H9 (cell line): ENCODE results near the gene RPLP1. TPM values are rescaled to one million over a fixed set of nuclear protein-coding genes. Genes with fewer than 3 reads are reported as not detected.

Experiments
- DNase-seq: peaks from one replicate; pipeline ENCODE4 v3.0.0-alpha.2; 2017
- H2AFZ ChIP-seq: one replicate; pipeline ENCODE4 v1.6.1; 2013; ENCODE audit warnings: mild to moderate bottlenecking, low read length, control low read depth, moderate library complexity
- H2AK5ac ChIP-seq: 2 replicates; pipeline ENCODE4 v1.6.1; 2013; ENCODE audit warnings: low read length, control low read depth, mixed read lengths; ENCODE audit not compliant: insufficient read length
- H2BK120ac ChIP-seq: one replicate; pipeline ENCODE4 v1.6.1; 2013; ENCODE audit warnings: low read depth, mild to moderate bottlenecking, low read length, control low read depth, inconsistent platforms; ENCODE audit not compliant: poor library complexity, severe bottlenecking
- H2BK12ac ChIP-seq: 2 replicates; pipeline ENCODE4 v1.6.1; 2013; ENCODE audit warnings: low read length, control low read depth, mixed read lengths, low read depth; ENCODE audit not compliant: insufficient read length
- H2BK15ac ChIP-seq: 2 replicates; pipeline ENCODE4 v1.6.1; 2013; ENCODE audit warnings: low read depth, low read length, control low read depth
- H2BK20ac ChIP-seq: one replicate; pipeline ENCODE4 v1.6.1; 2013; ENCODE audit warnings: low read depth, mild to moderate bottlenecking, low read length, control low read depth, inconsistent platforms; ENCODE audit not compliant: poor library complexity, severe bottlenecking
- H2BK5ac ChIP-seq: 2 replicates; pipeline ENCODE4 v1.6.1; 2013; ENCODE audit warnings: low read length, control low read depth, mixed read lengths; ENCODE audit not compliant: insufficient read length
- H3K14ac ChIP-seq: 2 replicates; pipeline ENCODE4 v1.6.1; 2013; ENCODE audit warnings: low read length, control low read depth; ENCODE audit not compliant: insufficient read depth
- H3K18ac ChIP-seq: 2 replicates; pipeline ENCODE4 v1.6.1; 2013; ENCODE audit warnings: low read depth, mild to moderate bottlenecking, mixed read lengths, low read length, control low read depth; ENCODE audit not compliant: insufficient read length
- H3K23ac ChIP-seq: 2 replicates; pipeline ENCODE4 v1.6.1; 2013; ENCODE audit warnings: low read length, control low read depth, mixed read lengths, low read depth; ENCODE audit not compliant: insufficient read length
- H3K23me2 ChIP-seq: 2 replicates; pipeline ENCODE4 v1.6.1; 2013; ENCODE audit warnings: low read depth, mild to moderate bottlenecking, mixed read lengths, low read length, control low read depth; ENCODE audit not compliant: insufficient read length, poor library complexity, severe bottlenecking
- H3K27ac ChIP-seq: 2 replicates; pipeline ENCODE4 v1.5.1; 2013; ENCODE audit warnings: low read length, control low read depth, mixed read lengths, low read depth; ENCODE audit not compliant: insufficient read length
- H3K27me3 ChIP-seq: 2 replicates; pipeline ENCODE4 v1.6.1; 2013; ENCODE audit warnings: low read length, control low read depth, inconsistent platforms; ENCODE audit not compliant: insufficient read depth
- H3K4ac ChIP-seq: 2 replicates; pipeline ENCODE4 v1.6.1; 2013; ENCODE audit warnings: low read depth, mild to moderate bottlenecking, control low read depth, inconsistent platforms, low read length, moderate library complexity
- H3K4me1 ChIP-seq: 2 replicates; pipeline ENCODE4 v1.6.1; 2013; ENCODE audit warnings: low read length, control low read depth, inconsistent platforms; ENCODE audit not compliant: insufficient read depth
- H3K4me2 ChIP-seq: 2 replicates; pipeline ENCODE4 v1.6.1; 2013; ENCODE audit warnings: low read length, control low read depth, mixed read lengths; ENCODE audit not compliant: insufficient read length, insufficient read depth
- H3K56ac ChIP-seq: 2 replicates; pipeline ENCODE4 v1.6.1; 2013; ENCODE audit warnings: low read depth, mild to moderate bottlenecking, mixed read lengths, low read length, control low read depth; ENCODE audit not compliant: insufficient read length
- H3K79me1 ChIP-seq: 2 replicates; pipeline ENCODE4 v1.6.1; 2013; ENCODE audit warnings: low read depth, mild to moderate bottlenecking, moderate library complexity, low read length, control low read depth, inconsistent platforms; ENCODE audit not compliant: insufficient read depth, poor library complexity, severe bottlenecking
- H3K79me2 ChIP-seq: 2 replicates; pipeline ENCODE4 v1.6.1; 2013; ENCODE audit warnings: low read length, control low read depth, inconsistent platforms; ENCODE audit not compliant: insufficient read depth
- H3K9ac ChIP-seq: 2 replicates; pipeline ENCODE4 v1.6.1; 2013; ENCODE audit warnings: low read length, control low read depth, mixed read lengths; ENCODE audit not compliant: insufficient read length; ENCODE audit errors: extremely low read depth
- H3K9me3 ChIP-seq: one replicate; pipeline ENCODE4 v1.6.1; 2013; ENCODE audit warnings: low read depth, low read length, inconsistent platforms; ENCODE audit not compliant: control insufficient read depth
- H3T11ph ChIP-seq: one replicate; pipeline ENCODE4 v1.6.1; 2013; ENCODE audit warnings: mild to moderate bottlenecking, low read length, control low read depth, inconsistent platforms
- H4K20me1 ChIP-seq: one replicate; pipeline ENCODE4 v1.6.1; 2013; ENCODE audit not compliant: control insufficient read depth, insufficient read length, insufficient read depth
- H4K5ac ChIP-seq: 2 replicates; pipeline ENCODE4 v1.6.1; 2013; ENCODE audit warnings: low read depth, mild to moderate bottlenecking, mixed read lengths, low read length, control low read depth; ENCODE audit not compliant: insufficient read length
- H4K8ac ChIP-seq: replicated peaks from 2 replicates; pipeline ENCODE4 v1.6.1; 2013; ENCODE audit warnings: low read length, control low read depth, mixed read lengths, low read depth; ENCODE audit not compliant: insufficient read length
- H4K91ac ChIP-seq: 2 replicates; pipeline ENCODE4 v1.6.1; 2013; ENCODE audit warnings: low read depth, mild to moderate bottlenecking, moderate library complexity, mixed read lengths, low read length, control low read depth; ENCODE audit not compliant: insufficient read length
- H3K27ac Mint-ChIP-seq, 3 experiments: 2 replicates in 2 of 3; 3 replicates in 1 of 3; pipeline ENCODE4 v1.8.0; 2020 to 2021; ENCODE audit warnings: mixed read lengths in 3 of 3, mild to moderate bottlenecking in 1 of 3, moderate library complexity in 1 of 3
- H3K27me3 Mint-ChIP-seq: 2 replicates; pipeline ENCODE4 v1.8.0; 2021; ENCODE audit warnings: low read depth, mild to moderate bottlenecking, moderate library complexity, mixed read lengths
- H3K36me3 Mint-ChIP-seq, 3 experiments: 2 replicates in 2 of 3; 3 replicates in 1 of 3; pipeline ENCODE4 v1.8.0; 2020 to 2021; ENCODE audit warnings: low read depth in 3 of 3, mixed read lengths in 3 of 3; ENCODE audit not compliant: insufficient read depth in 1 of 3
- H3K4me1 Mint-ChIP-seq, 2 experiments: 2 replicates each; pipeline ENCODE4 v1.8.0; 2020; ENCODE audit warnings: mixed read lengths in 2 of 2
- H3K4me3 Mint-ChIP-seq, 2 experiments: 2 replicates in 1 of 2; 3 replicates in 1 of 2; pipeline ENCODE4 v1.8.0; 2020 to 2021; ENCODE audit warnings: mild to moderate bottlenecking in 2 of 2, mixed read lengths in 2 of 2, moderate library complexity in 1 of 2
- H3K9me3 Mint-ChIP-seq, 2 experiments: 2 replicates in 1 of 2; 3 replicates in 1 of 2; pipeline ENCODE4 v1.8.0; 2020; ENCODE audit warnings: mild to moderate bottlenecking in 2 of 2, mixed read lengths in 2 of 2, moderate library complexity in 1 of 2
- CTCF ChIP-seq: fragments of 200-600 bp; sonication (generic); conservative IDR thresholded peaks from 3 replicates; pipeline ENCODE4 v1.8.0; 2021; ENCODE audit warnings: antibody characterized with exemption, mild to moderate bottlenecking
- WGBS: extraction: QIAGEN DNeasy Blood & Tissue Kit; methylation state at CpG from one replicate; pipeline ENCODE4 v1.1.7; 2013; ENCODE audit warnings: missing lambda C conversion rate, low lambda C conversion rate, mixed read lengths; ENCODE audit not compliant: insufficient read length; ENCODE audit errors: extremely low coverage; 5-methylcytosine and 5-hydroxymethylcytosine counted together
- total RNA-seq: library from RNA; stranded (reverse); gene quantifications from 2 replicates; pipeline ENCODE4 v1.2.1, GENCODE V29; 2021

RPLP1 gene
- total RNA-seq, 1 experiment from 2014 or later, result 1,715 TPM

GRCh38 chr15:69443032-69443611, 9.5 kb upstream of the RPLP1 start:
- Histone ChIP-seq H3K4me1 (no peaks in the 10 kb centered on the region), H2BK120ac (no peak overlapping the region), H3K4ac (no peak overlapping the region), H3K79me2 (no peaks in the 10 kb centered on the region), H3K9ac (no peak overlapping the region), H3K27me3 (no peaks in the 10 kb centered on the region), H2AK5ac (no peak overlapping the region), H4K20me1 (no peaks in the 10 kb centered on the region), H3K23ac (no peak overlapping the region), H2AFZ (no peak overlapping the region), H2BK12ac (no peak overlapping the region), H3K27ac (no peak overlapping the region), H3K79me1 (no peaks in the 10 kb centered on the region), H3T11ph (no peak overlapping the region), H3K18ac (no peak overlapping the region), H3K23me2 (no peaks in the 10 kb centered on the region), H2BK5ac (no peak overlapping the region), H3K9me3 (no peaks in the 10 kb centered on the region), H4K91ac (no peak overlapping the region), H4K5ac (no peak overlapping the region), H3K14ac (no peak overlapping the region), H4K8ac (no peak overlapping the region), H2BK20ac (no peak overlapping the region), H2BK15ac (no peak overlapping the region), H3K56ac (no peak overlapping the region), H3K4me2 (no peak overlapping the region)
- no peak for TF ChIP-seq CTCF
- H3K4me1 Mint-ChIP-seq, result no peaks in the 10 kb centered on the region
- peaks cover 49 to 88% (median 86%) of the 10 kb centered on the region in 3 experiments; a peak in 6 of 7 replicates for H3K36me3 Mint-ChIP-seq
- no peak overlapping the region for H3K4me3 Mint-ChIP-seq
- no peak for DNase-seq
- WGBS, result no CpG with 5 or more reads among the region's 5 CpGs
- H3K9me3 Mint-ChIP-seq, result no peaks in the 10 kb centered on the region
- peak overlapping the region in 1 of 3 experiments; percentile 53; a peak in 1 of 7 replicates for H3K27ac Mint-ChIP-seq
- no peaks in the 10 kb centered on the region for H3K27me3 Mint-ChIP-seq
